ENCODE data around the gene PPIA. TPM values are rescaled to one million over a fixed set of nuclear protein-coding genes. Genes with fewer than 3 reads are reported as not detected.
"Not testable (repeated sequence)": the region's sequence is repeated elsewhere in the genome, so short reads cannot be mapped to it uniquely, and the experiment has no call there.

Gene PPIA
- polyA plus RNA-seq, 3 donors = 1,614 to 2,276 (median 2,037) TPM

DNA sequence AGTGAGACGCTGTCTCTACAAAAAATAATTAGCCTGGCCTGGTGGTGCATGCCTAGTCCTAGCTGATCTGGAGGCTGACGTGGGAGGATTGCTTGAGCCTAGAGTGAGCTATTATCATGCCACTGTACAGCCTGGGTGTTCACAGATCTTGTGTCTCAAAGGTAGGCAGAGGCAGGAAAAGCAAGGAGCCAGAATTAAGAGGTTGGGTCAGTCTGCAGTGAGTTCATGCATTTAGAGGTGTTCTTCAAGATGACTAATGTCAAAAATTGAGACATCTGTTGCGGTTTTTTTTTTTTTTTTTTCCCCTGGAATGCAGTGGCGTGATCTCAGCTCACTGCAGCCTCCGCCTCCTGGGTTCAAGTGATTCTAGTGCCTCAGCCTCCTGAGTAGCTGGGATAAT lies 5.4 kb downstream of the PPIA start:
- no peak overlapping the region for H3K4me3 ChIP-seq (replicated peaks in 1 of 3; ENCODE audit: low read depth in 2 of 3, low read length in 3 of 3)
- TF ChIP-seq, protein P1, sequence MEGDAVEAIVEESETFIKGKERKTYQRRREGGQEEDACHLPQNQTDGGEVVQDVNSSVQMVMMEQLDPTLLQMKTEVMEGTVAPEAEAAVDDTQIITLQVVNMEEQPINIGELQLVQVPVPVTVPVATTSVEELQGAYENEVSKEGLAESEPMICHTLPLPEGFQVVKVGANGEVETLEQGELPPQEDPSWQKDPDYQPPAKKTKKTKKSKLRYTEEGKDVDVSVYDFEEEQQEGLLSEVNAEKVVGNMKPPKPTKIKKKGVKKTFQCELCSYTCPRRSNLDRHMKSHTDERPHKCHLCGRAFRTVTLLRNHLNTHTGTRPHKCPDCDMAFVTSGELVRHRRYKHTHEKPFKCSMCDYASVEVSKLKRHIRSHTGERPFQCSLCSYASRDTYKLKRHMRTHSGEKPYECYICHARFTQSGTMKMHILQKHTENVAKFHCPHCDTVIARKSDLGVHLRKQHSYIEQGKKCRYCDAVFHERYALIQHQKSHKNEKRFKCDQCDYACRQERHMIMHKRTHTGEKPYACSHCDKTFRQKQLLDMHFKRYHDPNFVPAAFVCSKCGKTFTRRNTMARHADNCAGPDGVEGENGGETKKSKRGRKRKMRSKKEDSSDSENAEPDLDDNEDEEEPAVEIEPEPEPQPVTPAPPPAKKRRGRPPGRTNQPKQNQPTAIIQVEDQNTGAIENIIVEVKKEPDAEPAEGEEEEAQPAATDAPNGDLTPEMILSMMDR (IDR thresholded peaks at IDR 0.05) = no peak
- H3K4me3 Mint-ChIP-seq = no peak overlapping the region
- no peaks in the 10 kb centered on the region for H3K27me3 ChIP-seq (ENCODE audit: control insufficient read depth in 2 of 2, insufficient read depth in 2 of 2, low read length in 2 of 2)
- no peak for DNase-seq
- H3K9me3 ChIP-seq (replicated peaks in 1 of 2; ENCODE audit: control insufficient read depth in 1 of 2, insufficient read depth in 1 of 2, low read length in 2 of 2) = no peaks in the 10 kb centered on the region
- H3K36me3 ChIP-seq (replicated peaks in 1 of 2; ENCODE audit: control insufficient read depth in 1 of 2, insufficient read depth in 2 of 2, low read length in 2 of 2) = peaks cover 51 to 54% of the 10 kb centered on the region in 2 donors
- peaks cover 0 to 2% (median 0%) of the 10 kb centered on the region in 7 donors for H3K9me3 Mint-ChIP-seq
- H3K9ac ChIP-seq (ENCODE audit: insufficient read depth, low read length, poor library complexity, severe bottlenecking) = no peak overlapping the region
- no peak overlapping the region for H3K4me2 ChIP-seq (replicated peaks; ENCODE audit: extremely low read depth, low read length, poor library complexity, severe bottlenecking)
- peaks cover 38% of the 10 kb centered on the region for H3K79me2 ChIP-seq (ENCODE audit: insufficient read depth, low read length)
- intact Hi-C loops (cut with micrococcal nuclease) = no loop called here
- no peak overlapping the region for H3K27ac ChIP-seq (ENCODE audit: low read depth in 1 of 2, low read length in 2 of 2)
- peaks cover 41% of the 10 kb centered on the region for H4K20me1 ChIP-seq (ENCODE audit: insufficient read depth, low read length)
- peaks cover 0 to 1% (median 0%) of the 10 kb centered on the region in 3 donors for H3K27me3 Mint-ChIP-seq (ENCODE audit: low read depth in 3 of 3)
- H3K4me1 ChIP-seq (ENCODE audit: control insufficient read depth in 1 of 2, insufficient read depth in 2 of 2, low read length in 2 of 2) = peaks cover 15 to 21% of the 10 kb centered on the region in 2 donors
- H2AFZ ChIP-seq (ENCODE audit: insufficient read depth, low read depth, low read length, poor library complexity, severe bottlenecking) = no peak overlapping the region
- peaks cover 19% of the 10 kb centered on the region for H3K4me1 Mint-ChIP-seq
- WGBS (ENCODE audit: insufficient coverage) = 88% methylated on average over 3 of the region's 5 CpGs
- peaks cover 46 to 59% of the 10 kb centered on the region in 2 donors for H3K36me3 Mint-ChIP-seq
- peak overlapping the region; percentile 0 to 76 (median 46) for H3K27ac Mint-ChIP-seq

DNA sequence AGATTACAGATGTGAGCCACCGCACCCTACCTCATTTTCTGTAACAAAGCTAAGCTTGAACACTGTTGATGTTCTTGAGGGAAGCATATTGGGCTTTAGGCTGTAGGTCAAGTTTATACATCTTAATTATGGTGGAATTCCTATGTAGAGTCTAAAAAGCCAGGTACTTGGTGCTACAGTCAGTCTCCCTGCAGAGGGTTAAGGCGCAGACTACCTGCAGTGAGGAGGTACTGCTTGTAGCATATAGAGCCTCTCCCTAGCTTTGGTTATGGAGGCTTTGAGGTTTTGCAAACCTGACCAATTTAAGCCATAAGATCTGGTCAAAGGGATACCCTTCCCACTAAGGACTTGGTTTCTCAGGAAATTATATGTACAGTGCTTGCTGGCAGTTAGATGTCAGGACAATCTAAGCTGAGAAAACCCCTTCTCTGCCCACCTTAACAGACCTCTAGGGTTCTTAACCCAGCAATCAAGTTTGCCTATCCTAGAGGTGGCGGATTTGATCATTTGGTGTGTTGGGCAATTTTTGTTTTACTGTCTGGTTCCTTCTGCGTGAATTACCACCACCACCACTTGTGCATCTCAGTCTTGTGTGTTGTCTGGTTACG lies 6.0 kb downstream of the PPIA start:
- Mint-ChIP-seq H3K27me3 (ENCODE audit: low read depth in 3 of 3) (no peaks in the 10 kb centered on the region), H3K4me1 (peaks cover 17% of the 10 kb centered on the region), H3K9me3 (peaks cover 0 to 2% (median 0%) of the 10 kb centered on the region in 7 donors), H3K36me3 (peaks cover 46 to 59% of the 10 kb centered on the region in 2 donors), H3K27ac (peak overlapping the region in 2 of 7 donors; percentile 3 to 46), H3K4me3 (no peak overlapping the region)
- intact Hi-C loops (cut with micrococcal nuclease) = no loop called here
- DNase-seq = no peak
- H3K79me2 ChIP-seq (ENCODE audit: insufficient read depth, low read length) = peaks cover 32% of the 10 kb centered on the region
- WGBS (ENCODE audit: insufficient coverage) = no CpG with 5 or more reads among the region's 5 CpGs
- no peaks in the 10 kb centered on the region for H3K9me3 ChIP-seq (replicated peaks in 1 of 2; ENCODE audit: control insufficient read depth in 1 of 2, insufficient read depth in 1 of 2, low read length in 2 of 2)
- TF ChIP-seq, protein P1 (IDR thresholded peaks at IDR 0.05) = no peak
- H4K20me1 ChIP-seq (ENCODE audit: insufficient read depth, low read length) = peaks cover 41% of the 10 kb centered on the region
- H3K4me1 ChIP-seq (ENCODE audit: control insufficient read depth in 1 of 2, insufficient read depth in 2 of 2, low read length in 2 of 2) = peaks cover 15 to 16% of the 10 kb centered on the region in 2 donors
- H3K27ac ChIP-seq (ENCODE audit: low read depth in 1 of 2, low read length in 2 of 2) = peak overlapping the region in 1 of 2 donors; percentile 36
- H3K36me3 ChIP-seq (replicated peaks in 1 of 2; ENCODE audit: control insufficient read depth in 1 of 2, insufficient read depth in 2 of 2, low read length in 2 of 2) = peaks cover 51 to 54% of the 10 kb centered on the region in 2 donors
- H2AFZ ChIP-seq (ENCODE audit: insufficient read depth, low read depth, low read length, poor library complexity, severe bottlenecking) = no peak overlapping the region
- no peak overlapping the region for H3K4me2 ChIP-seq (replicated peaks; ENCODE audit: extremely low read depth, low read length, poor library complexity, severe bottlenecking)
- H3K9ac ChIP-seq (ENCODE audit: insufficient read depth, low read length, poor library complexity, severe bottlenecking) = no peak overlapping the region
- H3K4me3 ChIP-seq (replicated peaks in 1 of 3; ENCODE audit: low read depth in 2 of 3, low read length in 3 of 3) = no peak overlapping the region
- no peaks in the 10 kb centered on the region for H3K27me3 ChIP-seq (ENCODE audit: control insufficient read depth in 2 of 2, insufficient read depth in 2 of 2, low read length in 2 of 2)

DNA sequence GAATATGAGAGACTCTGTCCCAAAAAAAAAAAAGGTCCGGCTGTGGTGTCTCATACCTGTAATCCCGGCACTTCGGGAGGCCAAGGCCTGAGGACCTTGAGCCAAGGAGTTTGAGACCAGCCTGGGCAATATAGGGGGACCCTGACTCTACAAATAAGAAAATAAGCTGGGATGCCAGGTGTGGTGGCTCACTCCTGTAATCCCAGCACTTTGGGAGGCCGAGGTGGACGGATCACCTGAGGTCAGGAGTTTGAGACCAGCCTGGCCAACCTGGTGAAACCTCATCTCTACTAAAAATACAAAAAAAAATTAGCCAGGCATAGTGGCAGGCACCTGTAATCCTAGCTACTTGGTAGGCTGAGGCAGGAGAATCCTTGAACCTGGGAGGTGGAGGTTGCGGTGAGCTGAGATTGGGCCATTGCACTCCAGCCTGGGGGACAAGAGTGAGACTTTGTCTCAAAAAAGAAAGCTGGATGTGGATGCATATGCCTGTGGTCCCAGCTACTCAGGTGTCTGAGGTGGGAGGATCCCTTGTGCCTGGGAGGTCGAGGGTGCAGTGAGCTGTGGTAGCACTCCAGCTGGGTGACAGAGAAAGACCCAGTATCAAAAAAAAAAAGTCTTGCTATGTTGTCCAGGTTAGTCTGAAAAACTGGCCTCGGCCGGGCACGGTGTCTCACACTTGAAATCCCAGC lies 7.5 kb downstream of the PPIA start:
- H3K27ac Mint-ChIP-seq = peak overlapping the region in 4 of 7 donors; percentile 35 to 84 (median 68)
- H2AFZ ChIP-seq (ENCODE audit: insufficient read depth, low read depth, low read length, poor library complexity, severe bottlenecking); H3K4me3 ChIP-seq (replicated peaks in 1 of 3; ENCODE audit: low read depth in 2 of 3, low read length in 3 of 3); H3K27ac ChIP-seq (ENCODE audit: low read depth in 1 of 2, low read length in 2 of 2); intact Hi-C loops (cut with micrococcal nuclease); H3K27me3 ChIP-seq (ENCODE audit: control insufficient read depth in 2 of 2, insufficient read depth in 2 of 2, low read length in 2 of 2); H3K9me3 Mint-ChIP-seq; H3K4me1 ChIP-seq (ENCODE audit: control insufficient read depth in 1 of 2, insufficient read depth in 2 of 2, low read length in 2 of 2); H3K4me3 Mint-ChIP-seq; DNase-seq; H3K9ac ChIP-seq (ENCODE audit: insufficient read depth, low read length, poor library complexity, severe bottlenecking); H3K27me3 Mint-ChIP-seq (ENCODE audit: low read depth in 3 of 3); H3K9me3 ChIP-seq (replicated peaks in 1 of 2; ENCODE audit: control insufficient read depth in 1 of 2, insufficient read depth in 1 of 2, low read length in 2 of 2); H3K4me1 Mint-ChIP-seq; H3K4me2 ChIP-seq (replicated peaks; ENCODE audit: extremely low read depth, low read length, poor library complexity, severe bottlenecking): not testable (repeated sequence)
- H3K36me3 Mint-ChIP-seq = peaks cover 43 to 59% of the 10 kb centered on the region in 2 donors
- Histone ChIP-seq H3K36me3 (replicated peaks in 1 of 2; ENCODE audit: control insufficient read depth in 1 of 2, insufficient read depth in 2 of 2, low read length in 2 of 2) (peaks cover 49 to 51% of the 10 kb centered on the region in 2 donors), H3K79me2 (ENCODE audit: insufficient read depth, low read length) (peaks cover 18% of the 10 kb centered on the region), H4K20me1 (ENCODE audit: insufficient read depth, low read length) (peaks cover 28% of the 10 kb centered on the region)
- 100% methylated on average over 8 of the region's 10 CpGs for whole genome bisulfite sequencing (ENCODE audit: insufficient coverage)
